8988T (cell line): Measurements from ENCODE around the gene AFG1L.
"Not testable (repeated sequence)": the region's sequence is repeated elsewhere in the genome, so short reads cannot be mapped to it uniquely, and the experiment has no call there.

Source experiments
- DNase-seq: peaks from one replicate; pipeline ENCODE4 v3.0.0; 2011

AFG1L gene

DNA sequence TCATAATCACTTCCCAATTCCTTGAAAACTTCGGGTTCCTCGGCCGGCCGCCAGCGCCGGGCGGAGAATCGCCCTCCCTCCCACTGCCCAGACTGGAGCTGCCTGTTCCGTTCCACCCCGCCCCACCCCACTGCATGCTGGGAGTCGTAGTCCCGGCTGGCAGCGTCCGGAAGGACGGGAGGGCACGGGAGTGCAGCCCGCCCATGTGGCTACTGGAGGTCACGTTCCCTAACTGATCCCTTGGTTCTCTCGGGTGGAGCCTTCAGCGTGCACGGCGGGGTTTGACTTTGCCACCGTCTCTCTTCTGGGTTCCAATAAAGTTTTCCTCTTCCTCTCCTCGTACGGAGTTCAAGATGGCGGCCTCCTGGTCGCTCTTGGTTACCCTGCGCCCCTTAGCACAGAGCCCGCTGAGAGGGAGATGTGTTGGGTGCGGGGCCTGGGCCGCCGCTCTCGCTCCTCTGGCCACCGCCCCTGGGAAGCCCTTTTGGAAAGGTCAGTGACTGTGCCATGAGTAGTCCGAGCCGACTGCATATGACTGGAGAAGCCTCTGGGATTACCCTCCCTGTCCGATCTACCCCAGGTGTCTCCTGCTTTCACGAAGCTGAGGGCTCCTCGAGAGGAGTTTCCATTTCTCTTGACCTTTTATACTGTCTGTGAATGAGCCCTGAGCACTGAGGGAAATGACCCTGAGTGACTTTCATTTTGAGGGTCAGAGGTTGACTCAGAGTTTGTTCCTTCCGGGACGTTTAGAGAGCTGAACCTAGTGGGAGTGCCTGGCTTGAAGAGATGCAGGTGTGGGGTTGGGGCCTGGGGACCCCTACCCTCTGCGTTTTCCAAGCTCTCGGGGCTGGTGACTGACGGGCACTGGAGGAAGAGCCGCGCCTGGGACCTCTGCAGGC is at the start of gene AFG1L:
TSS of gene AFG1L (plus strand) at position 328 of the 899 bp plus-strand sequence. CDS start at position 354, 26 bp downstream.
- DNase-seq = peak; percentile 76

DNA sequence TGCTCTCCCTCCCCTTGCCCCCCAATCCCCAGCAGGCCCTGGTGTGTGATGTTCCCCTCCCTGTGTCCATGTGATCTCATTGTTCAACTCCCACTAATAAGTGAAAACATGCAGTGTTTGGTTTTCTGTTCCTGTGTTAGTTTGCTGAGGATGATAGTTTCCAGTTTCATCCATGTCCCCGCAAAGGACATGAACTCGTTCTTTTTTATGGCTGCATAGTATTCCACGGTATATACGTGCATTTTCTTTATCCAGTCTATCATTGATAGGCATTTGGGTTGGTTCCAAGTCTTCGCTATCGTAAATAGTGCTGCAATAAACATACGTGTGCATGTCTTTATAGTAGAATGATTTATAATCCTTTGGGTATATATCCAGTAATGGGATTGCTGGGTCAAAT is 49.8 kb upstream of the AFG1L start:
- not testable (repeated sequence) for DNase-seq

DNA sequence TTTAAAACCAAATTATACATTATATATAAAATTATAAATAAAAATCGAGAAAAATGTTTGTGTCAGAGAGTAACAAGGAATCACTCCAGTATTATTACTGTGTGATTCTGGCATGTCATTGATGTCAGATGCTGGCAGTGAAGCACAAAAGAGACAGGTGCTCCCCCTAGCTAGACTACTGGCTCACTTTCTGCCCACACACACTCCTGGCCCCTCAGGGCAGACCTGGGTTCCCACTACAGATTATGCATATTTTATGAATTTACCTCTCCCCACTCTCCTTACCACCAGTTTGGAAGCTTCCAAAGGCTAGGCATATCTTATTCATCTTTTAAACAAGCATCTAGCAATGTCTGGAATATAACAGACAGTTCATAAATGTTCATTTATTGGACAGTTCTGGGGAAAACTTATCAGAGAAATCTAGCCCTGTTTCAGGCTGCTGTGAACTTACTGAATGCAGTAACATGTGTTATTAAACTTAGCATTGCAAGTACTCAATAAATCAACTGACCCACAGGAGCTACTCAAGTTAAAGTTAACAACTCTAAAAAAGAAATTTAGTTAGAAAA is 46.8 kb upstream of the AFG1L start:
- no peak for DNase-seq

DNA sequence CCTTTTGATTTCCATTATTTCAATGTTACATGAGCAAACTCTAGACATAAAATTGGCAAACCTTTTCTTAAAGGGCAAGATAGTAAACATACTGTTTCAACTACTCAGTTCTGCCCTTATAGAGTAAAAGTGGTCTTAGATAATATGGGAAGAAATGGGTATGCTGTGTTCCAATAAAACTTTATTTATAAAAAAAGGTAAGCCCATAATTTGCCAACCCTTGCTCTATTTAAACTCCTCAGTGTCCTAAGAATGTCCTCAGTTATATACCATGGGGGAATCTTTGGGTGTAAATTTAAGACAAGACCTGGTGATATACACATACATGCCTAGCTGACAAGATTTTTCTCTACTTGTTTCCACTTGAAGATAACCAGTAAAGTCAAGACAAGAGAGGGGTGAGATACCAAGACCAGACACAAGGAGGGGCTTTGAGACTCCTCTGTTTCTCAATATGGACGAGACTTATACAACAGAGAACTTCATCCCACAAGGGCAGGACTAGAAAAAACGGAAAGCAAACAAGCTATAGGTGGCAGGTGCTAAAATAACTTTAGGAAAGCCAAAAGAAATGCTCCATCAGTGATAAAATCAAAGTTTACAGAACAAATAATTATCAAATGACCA is 44.5 kb upstream of the AFG1L start:
- no peak for DNase-seq

DNA sequence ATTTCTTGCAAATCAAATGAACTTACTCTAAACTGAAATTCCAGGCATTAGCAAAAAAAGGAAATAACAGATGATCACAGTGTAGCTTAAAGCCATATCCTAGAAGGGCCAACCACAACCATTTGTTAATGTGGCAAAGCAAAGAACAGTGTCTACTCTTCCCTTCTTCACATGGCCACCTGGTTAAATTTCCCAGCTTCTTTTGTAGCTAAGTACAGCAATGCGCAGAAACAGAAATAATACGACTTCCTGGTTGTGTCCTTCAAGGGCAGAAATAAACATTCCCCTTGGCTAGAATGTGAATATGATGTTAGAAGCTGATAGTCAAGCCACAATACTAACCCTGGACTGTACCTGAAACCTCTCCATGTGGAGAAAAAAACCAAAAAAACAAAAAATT is 43.6 kb upstream of the AFG1L start:
- DNase-seq = no peak

DNA sequence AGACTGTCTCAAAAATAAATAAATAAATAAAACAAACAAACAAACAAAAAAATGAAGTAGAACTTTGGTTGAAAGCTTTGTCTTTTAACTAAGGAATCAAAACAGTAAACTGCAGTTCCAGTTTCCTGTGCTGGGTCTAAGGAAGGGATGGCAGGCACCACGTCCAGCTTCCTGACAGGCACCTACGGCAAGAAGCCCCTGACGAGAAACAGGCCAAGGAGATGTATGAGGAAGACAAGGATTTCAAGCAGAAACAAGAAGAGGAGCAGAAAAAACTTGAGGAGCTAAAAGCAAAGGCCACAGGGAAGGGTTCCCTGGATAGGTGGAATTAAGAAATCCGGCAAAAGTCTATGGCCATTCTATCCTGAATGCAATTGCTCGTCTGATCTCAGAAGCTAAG is 42.8 kb upstream of the AFG1L start:
- DNase-seq = no peak

DNA sequence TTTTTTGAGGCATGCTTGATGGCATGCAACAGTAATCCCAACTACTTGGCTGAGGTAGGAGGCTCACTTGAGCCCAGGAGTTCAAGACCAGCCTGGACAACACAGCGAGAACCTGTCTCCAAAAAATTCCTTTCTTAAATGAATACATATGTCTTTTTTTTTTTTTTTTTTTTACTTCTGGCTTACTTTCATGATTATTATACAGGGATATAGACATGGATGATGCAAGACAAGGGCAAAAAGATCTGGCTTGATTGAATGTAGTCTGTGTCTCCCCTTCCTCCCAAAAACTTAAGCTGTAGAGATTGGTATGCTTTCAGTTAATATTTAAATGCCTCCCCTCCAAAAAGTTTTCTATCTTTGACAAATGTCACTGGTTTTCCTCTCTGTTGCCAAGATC is 41.6 kb upstream of the AFG1L start:
- DNase-seq = no peak

DNA sequence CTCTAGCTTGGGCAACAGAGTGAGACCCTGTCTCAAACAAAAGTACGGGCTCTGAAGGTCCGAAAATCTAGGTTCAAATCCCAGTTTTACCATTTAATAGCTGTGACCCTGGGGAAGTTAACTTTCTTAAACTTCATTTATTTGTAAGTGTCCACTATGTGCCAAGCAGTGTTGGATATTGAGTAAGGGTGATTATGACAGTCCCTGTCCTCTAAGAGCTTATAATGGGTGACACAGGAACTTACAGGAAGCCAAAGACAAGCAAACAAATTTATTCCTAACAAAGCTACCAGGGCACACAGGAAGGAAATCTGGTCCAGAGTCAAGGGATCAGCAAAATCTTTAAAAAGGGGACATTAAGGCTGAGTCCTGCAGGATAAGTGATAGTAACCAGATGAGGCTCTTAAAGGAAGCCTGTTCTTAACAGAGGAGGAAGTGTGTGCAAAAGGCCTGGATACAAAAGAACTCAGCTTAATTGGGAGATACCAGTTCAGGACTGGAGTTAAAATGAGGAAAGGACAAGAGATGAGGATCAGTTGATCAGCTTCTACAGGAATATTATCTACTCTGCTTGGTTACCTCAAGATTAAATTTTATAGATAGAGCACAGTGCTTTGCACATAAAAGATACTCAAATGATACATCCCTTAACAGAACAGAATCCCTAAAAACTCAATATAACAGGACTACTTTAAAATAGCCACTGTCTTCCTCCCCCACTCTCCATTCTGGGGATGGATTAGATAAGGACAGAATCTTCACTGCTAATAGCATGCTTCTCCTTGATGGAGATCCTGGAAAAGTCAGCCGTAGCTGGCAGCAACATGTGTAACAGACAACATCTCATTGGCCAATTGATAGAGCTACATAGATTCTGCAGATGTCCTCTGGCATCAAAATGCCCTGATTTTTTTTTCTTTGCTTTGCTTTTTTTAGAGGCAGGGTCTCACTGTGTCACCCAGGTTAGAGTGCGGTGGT is 40.1 kb upstream of the AFG1L start:
- DNase-seq = no peak

DNA sequence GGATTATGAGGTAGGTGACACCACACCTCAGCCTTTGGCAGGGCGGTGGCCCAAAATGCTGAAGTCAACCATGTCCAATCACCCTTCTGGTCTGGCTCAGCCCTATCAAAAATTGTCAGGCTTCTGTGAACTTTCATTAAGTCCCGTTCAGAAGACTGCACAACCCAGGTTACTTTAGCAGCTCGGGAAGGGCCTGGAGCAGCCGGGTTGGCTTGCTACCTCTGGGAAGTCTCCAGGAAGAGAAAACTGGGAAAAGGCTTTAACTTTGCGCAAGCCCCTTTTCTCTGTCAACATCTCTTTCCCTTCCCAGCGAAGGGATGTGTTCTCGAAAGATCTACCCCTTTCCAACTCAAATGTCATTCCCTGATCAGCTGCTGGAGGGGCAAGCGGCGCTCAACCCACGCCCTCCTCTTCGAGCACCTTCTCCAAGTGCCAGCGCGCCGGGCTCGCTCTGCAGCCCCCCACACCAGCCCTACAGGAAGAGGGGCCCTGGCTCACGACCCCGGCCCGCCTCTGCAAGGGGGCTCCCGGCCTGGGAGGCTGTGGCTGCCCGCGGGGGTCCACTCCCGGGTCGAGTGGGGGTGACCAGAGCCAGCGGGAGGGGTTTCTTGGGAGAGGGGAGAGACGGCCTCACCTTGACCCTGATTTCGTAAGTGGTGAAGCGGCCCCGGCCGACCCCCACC is 34.6 kb upstream of the AFG1L start:
- no peak for DNase-seq

DNA sequence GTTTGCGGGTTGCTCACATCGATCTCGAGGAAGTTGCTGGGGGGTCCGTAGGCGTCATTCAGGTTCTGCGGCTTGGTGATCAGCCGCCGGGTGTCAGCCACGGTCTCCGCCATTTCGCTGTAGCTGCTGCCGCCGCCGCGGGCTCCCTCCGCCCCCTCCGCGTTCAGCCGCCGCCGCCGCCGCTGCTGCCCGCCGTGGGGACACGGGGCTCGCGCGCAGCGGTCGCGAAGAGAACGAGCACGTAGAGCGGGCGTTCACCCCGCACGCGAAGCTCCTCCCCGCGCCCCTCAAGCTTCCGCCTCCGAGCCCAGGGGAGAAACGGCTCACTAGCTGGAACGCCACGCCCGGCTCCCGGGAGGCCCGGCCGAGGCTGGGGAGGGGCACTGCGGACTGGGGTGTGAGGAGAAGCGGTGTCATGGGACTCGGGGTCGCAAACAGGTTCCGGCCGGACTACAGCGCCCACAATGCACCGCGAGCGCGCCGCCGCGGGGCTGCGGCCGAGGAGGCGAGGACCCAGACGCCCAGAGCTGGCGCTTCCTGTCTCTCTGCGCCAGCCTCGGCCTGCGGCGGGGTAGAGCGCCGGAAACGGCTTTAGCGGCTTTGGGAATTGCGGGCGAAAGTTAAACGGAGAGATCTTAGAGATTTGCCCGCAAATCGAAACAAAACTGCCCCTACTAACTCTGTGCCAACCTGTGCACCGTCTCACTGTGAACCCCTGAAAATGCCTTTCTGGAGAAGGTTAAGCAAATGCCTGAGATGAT is 33.9 kb upstream of the AFG1L start, which contains the start of gene SNX3:
TSS of gene SNX3 (minus strand) at position 232 of the 761 bp plus-strand sequence. CDS start at position 113, 119 bp downstream.
- DNase-seq = peak; percentile 94

DNA sequence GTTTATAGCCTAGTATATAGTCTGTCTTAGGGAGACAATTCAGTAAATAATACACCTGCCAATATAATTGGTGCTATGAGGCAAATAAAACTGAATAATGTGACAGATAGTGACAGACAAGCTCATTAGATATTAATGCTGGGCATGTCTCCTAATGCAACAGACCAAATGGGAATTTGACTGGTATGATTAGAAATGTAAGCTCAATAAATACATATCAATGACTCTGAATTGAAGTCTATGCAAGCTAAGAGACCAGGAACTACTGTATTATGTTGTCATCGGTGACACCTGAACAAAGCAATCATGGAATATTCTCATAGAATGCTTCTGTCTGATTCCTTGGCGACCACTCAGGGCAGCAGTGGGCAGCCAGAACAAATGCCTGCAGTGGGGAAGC is 31.5 kb upstream of the AFG1L start:
- no peak for DNase-seq

DNA sequence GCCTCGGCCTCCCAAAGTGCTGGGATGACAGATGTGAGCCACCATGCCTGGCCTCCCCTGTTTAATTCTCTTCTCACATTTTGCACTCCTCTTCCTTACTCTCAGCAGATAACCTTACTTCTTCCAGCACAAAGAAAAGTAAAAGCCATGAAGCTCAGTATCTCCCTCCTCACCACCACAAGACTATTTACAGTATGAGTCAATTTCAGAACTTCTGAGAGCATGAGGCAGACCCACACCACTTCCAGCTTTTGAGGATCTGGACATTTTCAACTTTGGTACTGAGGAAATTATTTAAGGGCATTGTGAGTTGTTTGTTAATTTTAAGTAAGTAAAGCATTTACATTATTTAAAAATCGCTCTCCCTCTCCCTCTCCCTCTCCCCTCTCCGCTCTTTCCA is 26.0 kb upstream of the AFG1L start:
- DNase-seq = no peak

DNA sequence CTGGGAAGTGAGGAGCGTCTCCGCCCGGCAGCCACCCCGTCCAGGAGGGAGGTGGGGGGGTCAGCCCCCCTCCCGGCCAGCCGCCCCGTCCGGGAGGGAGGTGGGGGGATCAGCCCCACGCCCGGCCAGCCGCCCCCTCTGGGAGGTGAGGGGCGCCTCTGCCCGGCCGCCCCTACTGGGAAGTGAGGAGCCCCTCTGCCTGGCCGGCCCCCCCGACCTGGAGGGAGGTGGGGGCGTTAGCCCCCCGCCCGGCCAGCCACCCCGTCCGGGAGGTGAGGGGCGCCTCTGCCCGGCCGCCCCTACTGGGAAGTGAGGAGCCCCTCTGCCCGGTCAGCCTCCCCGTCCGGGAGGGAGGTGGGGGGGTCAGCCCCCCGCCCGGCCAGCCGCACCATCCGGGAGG is 24.9 kb upstream of the AFG1L start:
- not testable (repeated sequence) for DNase-seq

DNA sequence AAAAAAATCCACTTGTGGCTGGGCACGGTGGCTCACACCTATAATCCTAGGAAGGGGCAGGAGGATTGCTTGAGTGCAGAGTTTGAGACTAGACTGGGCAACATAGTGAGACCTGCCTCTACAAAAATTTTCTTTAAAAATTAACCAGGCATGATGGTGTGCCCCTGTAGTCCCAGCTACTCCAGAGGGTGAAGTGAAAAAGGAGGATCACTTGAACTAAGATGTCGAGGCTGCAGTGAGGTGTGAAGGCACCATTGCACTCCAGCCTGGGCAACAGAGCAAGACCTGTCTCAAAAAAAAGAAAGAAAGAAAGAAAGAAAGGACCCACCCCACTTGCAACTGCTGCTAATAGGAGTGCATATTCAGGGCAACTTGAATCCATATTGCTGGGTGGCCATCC is 20.3 kb upstream of the AFG1L start:
- no peak for DNase-seq

DNA sequence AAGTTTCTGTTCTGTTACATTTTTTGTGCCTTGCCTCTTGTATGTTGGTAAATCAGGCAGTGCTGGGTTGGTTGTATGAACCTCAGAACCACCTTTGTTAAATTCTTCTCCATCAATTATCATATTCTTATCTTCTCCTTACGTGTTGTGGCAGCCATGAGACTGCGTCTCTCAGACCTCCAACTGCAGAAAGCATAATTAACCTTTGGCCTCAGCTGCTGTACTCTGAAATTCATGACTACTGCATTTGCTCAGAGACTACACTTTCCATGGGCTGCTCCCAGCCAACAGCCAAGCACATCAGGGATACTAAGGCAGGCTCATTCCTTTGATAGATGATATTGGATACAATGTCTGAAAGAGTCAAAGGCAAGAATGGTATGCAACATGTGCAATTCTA is 18.9 kb upstream of the AFG1L start:
- no peak for DNase-seq

DNA sequence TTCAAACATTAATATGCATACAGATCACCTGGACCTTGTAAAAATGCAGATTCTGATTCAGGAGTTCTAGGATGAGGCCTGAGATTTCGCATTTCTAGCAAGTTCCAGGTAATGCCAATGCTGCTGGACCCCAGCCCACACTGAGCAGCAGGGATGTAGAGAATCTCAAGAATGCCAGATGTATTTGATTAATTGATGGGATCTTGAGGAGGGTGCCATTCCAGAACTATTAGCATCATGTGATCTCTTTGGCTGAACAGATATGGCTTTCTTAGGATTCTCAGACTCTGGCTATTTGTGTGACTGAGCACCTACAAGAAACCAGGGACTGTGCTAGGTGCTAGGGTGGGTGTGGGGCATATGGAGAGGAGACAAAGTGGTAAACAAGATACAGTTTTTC is 17.6 kb upstream of the AFG1L start:
- DNase-seq = no peak

DNA sequence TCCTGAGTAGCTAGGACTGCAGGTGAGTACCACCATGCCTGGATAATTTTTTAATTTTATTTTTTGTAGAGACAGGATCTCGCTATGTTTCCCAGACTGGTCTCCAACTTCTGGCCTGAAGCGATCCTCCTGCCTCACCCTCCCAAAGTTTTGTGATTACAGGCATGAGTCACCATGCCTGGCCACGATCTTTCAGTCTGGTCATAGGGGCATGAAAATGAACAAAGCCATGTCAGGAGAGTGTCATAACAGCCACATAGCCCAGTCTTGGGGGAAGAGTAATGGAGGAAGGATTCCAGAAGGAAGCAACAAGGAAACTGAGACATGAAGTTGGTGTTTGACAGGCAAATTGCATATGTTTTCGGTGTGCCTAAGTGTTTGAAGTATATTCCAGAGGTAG is 17.0 kb upstream of the AFG1L start:
- no peak for DNase-seq

DNA sequence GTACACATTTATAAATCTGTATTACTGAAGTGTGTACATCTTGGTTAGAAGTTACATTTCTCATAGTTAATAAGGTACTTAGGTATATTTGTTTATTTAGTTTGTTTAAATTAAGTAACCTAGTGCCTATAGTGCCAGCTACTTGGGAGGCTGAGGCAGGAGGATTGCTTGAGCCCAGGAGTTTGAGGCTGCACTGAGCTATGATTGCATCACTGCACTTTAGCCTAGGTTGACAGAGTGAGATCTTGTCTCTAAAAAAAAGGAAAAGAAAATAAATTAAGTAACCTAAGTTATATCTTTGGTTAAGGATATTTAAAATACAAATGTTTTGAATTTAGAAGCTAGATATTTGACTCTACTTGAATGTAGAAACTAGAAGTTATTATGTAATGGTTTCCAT is 9.5 kb upstream of the AFG1L start:
- DNase-seq = no peak

DNA sequence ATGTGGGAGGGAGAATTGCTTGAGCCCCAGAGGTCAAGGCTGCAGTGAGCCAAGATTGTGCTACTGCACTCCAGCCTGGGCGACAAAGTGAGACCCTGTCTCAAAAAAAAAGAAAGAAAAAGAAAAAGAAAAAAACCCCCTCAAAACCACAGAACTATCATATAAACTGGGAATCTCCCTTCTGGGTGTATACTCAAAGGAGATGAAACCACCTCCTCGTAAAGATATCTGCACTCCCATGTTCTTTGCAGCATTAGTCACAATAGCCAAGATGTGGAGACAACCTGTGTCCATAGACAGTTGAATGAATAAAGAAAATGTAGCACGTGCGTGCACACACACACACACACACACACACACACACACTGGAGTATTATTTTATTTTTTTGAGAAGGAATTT is 8.5 kb upstream of the AFG1L start:
- DNase-seq = no peak

DNA sequence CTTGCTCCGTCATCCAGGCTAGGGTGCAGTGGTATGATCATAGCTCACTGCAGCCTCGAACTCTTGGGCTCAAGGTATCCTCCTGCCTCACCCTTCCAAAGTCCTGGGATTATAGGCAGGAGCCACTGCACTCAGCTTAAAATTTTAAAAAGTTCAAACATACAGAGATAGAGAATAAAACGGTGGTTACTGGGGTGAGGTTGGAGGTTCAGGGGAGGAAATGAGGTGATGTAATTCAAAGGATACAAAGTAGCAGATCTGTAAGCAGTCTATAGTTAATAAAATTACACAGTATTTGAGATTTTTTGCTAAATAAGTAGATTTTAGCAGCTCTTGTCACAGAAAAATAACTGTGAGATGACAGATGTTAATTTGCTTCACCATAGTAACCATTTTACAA is 7.5 kb upstream of the AFG1L start:
- DNase-seq = no peak

DNA sequence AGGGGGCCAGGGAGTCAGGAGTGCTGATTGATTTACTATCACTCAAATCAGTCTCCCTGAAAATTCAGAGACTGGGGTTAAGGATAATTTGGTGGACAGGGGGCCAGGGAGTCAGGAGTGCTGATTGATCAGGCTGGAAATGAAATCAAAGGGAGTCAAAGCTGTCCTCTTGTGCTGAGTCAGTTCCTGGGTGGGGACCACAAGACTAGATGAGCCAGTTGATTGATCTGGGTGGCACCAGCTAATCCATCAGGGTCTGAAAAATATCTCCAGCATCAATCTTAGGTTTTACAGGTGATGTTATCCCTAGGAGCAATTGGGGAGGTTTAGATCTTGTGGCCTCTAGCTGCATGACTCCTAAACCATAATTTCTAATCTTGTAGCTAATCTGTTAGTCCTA is 6.1 kb upstream of the AFG1L start:
- DNase-seq = no peak
